ENCODE results near the gene FAM193A.

DNA sequence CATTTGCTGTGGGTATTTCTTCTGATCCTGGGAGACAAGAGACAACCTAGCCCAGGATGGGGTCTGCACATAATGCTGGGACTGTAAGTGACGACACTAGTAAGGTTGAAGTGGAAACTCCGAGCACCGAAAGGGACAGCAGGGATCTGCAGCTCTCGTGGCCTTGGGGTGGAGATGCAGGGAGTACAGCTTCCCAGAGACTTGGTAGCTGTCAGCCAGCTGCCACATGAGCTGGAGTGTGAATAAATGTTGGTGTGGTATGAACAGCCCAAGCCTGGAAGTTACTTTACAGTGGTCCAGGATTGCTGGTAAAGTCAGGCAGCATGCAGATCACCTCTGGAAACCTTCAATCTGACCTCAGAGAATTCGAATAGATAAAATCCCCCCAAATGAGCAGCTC lies 97.6 kb downstream of the FAM193A start:
- TF ChIP-seq, protein P1, sequence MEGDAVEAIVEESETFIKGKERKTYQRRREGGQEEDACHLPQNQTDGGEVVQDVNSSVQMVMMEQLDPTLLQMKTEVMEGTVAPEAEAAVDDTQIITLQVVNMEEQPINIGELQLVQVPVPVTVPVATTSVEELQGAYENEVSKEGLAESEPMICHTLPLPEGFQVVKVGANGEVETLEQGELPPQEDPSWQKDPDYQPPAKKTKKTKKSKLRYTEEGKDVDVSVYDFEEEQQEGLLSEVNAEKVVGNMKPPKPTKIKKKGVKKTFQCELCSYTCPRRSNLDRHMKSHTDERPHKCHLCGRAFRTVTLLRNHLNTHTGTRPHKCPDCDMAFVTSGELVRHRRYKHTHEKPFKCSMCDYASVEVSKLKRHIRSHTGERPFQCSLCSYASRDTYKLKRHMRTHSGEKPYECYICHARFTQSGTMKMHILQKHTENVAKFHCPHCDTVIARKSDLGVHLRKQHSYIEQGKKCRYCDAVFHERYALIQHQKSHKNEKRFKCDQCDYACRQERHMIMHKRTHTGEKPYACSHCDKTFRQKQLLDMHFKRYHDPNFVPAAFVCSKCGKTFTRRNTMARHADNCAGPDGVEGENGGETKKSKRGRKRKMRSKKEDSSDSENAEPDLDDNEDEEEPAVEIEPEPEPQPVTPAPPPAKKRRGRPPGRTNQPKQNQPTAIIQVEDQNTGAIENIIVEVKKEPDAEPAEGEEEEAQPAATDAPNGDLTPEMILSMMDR (IDR thresholded peaks at IDR 0.05) = no peak
- no peak for TF ChIP-seq POLR2AphosphoS5 (IDR thresholded peaks at IDR 0.05)
- TF ChIP-seq POLR2A (IDR thresholded peaks at IDR 0.05) = no peak

Measured in transverse colon (tissue), 4 donors.